Skeletal muscle cell (primary cell): ENCODE measurements around the gene NCF4.
A peak's percentile ranks its signal among the peaks of the same experiment; 100 is the strongest.

Experiments
- DNase-seq: peaks from one replicate; pipeline ENCODE4 v3.0.0-alpha.2; 2010; ENCODE audit warnings: low read depth
- H3K4me3 ChIP-seq: 2 replicates; pipeline ENCODE4 v1.5.1; 2011; ENCODE audit warnings: low read depth, mild to moderate bottlenecking, control low read depth, low read length, moderate library complexity

Gene NCF4

GRCh38 chr22:36833073-36833472, 27.7 kb upstream of the NCF4 start:
- no peak for DNase-seq

DNA sequence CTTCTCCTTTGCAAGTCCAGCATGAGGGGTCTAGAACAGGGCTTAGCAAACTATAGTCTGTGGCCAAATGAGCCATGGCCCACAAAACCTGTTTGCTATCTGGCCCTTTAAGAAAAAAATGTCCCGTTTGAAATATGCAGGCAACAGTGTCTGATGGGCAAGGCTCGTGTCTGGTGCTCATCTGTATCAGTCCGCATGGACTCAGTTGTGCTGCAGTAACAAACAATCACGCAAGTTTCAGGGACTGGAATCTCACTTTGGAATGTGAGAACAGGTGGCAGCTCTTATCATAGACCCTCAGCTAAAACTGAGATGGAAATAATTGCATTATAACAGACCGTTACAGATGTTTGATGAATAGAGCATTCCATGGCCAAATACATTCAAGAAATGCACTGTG, 24.9 kb upstream of the NCF4 start:
- H3K4me3 ChIP-seq, result no peak overlapping the region
- no peak for DNase-seq

More at GRCh38 chr22:36833073-36833472, 27.7 kb upstream of the NCF4 start:
- no peak overlapping the region for H3K4me3 ChIP-seq

DNA sequence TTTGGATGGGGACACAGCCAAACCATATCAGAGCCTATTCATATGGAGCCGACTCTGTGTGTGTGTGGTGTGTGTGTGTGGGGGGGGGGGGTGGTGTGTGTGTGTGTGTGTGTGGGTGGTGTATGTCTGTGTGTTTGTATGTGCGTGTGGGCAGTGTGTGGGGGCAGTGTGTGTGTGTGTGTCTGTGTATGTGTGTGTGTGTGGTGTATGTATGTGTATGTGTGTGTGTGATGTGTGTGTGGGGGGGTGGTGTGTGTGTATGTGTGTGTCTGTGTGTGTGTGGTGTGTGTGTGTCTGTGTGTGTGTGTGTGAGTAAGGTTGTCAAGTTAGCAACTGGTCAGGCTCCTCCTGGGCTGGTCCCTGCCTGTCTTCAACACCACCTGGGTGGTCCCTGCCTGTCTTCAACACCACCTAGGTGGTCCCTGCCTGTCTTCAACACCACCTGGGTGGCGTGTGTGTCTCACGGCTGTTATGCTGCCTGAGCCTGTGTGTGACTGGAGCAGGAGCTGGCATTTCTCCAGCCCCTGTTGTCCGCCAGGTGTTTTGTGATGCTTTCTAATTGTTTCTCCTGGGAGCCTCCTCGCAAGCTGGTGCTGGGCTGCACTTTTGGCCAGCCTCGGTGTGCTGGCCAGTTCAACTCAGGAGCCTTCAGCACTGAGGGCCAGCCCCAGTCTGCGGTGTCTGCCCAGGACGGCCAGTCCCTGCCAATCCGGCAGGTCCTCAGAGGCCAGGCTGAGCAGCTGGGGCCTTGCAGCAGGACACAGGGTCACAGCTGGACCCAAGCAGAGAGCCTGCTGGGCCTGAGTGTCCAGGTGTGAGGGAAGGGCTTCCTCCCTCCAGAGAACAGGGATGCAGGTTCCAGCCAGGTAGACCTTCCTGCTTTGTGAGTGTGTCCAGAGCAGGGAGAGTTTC, 22.4 kb upstream of the NCF4 start:
- no peak overlapping the region for H3K4me3 ChIP-seq
- DNase-seq, result no peak

DNA sequence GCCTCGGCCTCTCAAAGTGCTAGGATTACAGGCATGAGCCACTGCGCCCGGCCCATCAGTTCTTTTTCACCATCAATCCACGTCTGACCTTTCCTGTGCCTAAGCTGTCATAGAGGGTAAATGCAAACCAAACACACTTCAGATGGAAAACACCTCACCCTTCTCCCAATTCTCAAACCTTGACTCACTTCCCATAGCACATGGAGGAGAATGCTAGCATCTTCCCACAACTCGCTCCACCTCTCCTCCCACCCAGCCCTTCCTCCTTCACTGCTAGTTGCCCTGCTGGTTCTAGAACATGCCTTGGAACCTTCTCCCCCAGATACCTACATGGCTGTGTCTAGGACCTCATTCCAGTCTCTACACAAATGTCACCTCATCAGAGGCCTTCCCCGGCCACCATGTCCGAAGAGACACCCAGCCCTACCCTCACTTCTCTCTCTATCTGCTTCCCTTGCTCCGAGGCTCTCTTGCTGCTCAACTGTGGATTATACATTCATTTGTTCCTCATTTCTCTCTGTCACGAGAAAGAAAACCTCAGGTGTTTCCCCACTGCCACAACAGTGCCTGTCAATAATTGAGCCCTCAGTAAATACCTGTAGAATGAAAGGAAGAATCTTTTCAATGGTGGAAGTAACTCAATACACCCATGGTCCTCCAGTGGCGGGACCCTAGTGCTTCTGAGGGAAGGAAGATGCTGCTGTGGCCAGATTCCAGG, 21.3 kb upstream of the NCF4 start:
- no peak for DNase-seq
- no peak overlapping the region for H3K4me3 ChIP-seq

DNA sequence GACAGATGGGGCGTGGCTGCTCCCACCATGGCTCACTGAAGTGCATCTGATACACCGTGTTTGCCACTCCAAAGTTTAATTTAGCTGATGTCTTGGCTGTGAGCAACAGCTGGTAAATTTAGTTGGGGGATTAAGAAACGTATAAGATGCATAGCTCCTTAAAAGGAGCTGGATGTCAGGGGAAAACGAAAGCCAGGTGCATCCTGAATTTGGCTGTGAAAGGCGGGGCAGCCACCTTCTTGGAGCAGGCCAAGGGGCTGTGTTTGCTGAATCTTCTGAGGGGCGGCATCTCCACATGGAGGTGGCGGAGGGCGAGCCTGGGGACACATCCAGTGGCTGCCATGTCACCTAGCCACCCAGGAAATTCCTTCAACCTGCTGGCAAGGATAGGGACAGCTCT, 20.7 kb upstream of the NCF4 start:
- no peak overlapping the region for H3K4me3 ChIP-seq
- no peak for DNase-seq

DNA sequence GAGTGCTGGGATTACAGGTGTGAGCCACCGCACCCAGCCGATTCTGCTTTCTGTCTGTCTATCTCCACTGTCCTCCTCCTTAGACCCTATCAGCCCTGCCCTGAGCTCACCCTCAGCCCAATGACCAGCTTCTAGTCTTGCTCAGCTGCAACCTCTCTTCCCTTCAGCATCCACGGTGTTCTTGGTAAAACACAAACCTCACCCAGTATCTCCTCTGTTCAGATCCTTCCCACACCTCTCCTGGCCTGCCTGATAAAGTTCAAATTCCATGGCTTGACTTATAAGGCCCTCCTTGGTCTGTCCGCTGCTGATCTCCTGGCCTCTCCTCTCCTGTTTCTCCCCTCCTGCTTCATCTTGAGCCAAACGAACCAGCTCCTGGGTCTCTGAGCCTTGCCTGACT, 14.5 kb upstream of the NCF4 start:
- DNase-seq, result no peak
- no peak overlapping the region for H3K4me3 ChIP-seq

DNA sequence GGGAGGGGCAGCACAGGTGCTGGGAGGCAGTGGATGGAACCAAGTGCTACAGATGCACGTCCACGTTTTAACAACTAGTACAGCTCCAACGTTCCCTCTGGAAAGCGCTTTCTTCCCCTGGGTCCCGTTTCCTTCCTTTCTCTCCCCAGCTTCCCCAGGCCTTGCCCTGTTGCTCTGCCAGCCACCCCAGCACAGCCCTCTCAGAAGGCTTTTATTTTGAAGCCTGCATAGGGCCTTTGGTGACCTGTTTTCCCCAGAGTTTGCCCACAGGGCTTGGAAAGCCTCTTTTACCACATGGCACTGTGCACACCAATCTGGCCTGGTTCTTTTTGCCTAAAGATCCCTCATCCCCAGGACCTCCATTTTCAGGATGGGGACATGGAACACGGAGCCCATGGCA, 13.9 kb upstream of the NCF4 start:
- no peak for DNase-seq
- no peak overlapping the region for H3K4me3 ChIP-seq

GRCh38 chr22:36850056-36850455, 10.8 kb upstream of the NCF4 start:
- H3K4me3 ChIP-seq, result no peak overlapping the region
- DNase-seq, result no peak

DNA sequence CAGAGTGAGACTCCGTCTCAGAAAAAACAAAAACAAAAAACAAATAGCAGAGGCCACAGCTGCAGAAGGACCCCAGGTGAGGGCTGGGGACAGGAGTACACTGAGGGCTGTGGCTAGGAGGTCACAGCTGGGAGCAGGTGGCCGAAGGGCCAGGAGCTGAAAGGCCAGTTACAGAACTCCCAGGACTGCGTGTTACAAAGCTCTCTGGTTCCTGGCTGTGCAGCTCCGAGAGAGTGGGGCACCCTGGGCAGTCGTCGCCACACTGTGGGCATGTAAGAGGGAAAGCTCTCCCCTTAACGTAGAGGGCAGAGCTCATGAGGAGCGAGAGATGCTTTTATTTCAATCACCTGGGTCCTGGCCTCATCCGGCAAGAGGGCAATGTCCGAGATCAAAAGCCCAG, 10.1 kb upstream of the NCF4 start:
- H3K4me3 ChIP-seq, result no peak overlapping the region
- DNase-seq, result no peak

DNA sequence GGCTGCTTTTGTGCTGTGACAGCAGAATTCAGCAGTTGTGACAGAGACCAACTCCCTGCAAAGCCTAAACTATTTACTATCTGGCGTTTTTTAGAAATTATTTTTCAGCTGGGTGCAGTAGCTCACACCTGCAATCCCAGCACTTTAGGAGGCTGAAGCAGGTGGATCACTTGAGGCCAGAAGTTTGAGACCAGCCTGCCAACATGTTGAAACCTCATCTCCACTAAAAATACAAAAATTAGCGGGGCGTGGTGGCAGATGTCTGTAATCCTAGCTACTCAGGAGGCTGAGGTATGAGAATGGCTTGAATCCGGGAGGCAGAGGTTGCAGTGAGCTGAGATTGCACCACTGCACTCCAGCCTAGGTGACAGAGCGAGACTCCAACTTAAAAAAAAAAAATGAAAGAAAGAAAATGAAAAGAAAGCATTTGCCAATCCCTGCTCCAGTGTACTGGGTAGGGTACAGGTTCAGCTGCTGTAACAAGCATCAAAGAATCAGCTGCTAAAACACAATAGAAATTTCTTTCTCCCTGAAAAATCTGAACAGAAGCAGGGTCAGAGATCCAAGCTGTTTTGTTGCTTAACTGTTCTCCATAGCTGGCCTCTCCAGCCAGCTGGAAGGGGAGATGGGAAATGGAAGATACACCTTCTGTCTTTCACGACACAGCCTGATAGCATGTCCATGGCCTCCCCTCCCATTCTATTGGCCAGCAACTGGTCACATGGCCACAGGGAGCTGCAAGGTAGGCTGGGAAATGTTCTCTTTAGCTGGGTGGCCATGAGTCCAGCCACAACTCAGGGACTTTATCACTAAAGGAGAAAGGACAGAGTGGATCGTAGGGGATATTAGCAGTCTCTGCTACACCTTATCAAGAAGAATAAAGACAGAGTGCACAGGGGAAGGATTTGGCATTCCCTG, 8.5 kb upstream of the NCF4 start:
- DNase-seq, result no peak
- H3K4me3 ChIP-seq, result no peak overlapping the region

DNA sequence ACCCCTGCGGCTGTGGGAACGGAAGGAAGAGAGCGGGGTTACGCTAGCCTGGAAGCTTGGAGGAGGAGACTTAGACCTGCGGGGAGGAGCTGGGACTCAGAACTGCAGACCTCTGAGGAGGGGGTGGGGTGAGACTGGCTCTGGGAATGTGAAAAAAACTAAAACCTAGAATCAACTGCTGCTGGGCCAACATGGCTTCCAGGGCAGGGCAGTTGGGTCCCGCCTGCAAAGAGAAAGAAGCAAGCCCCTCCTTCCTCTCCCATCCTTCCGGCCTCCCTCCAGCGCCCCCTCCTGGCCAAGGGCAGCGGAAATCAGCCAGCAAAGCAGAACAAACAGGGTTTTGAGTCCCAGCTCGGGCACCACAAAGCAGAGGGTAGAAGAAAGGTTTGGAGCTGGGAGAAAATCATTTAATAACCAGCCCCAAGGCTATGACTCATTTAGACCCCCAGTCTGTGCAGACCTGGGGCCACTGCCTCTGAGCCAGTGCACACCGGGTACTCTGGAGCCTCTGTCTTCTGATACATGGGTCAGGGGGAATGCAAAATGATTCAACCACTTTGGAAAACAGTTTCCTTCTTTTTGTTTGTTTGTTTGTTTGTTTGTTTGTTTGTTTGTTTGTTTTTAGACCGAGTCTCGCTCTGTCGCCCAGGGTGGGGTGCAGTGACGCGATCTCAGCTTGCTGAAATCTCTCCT, 7.3 kb upstream of the NCF4 start:
- H3K4me3 ChIP-seq, result no peak overlapping the region
- no peak for DNase-seq

DNA sequence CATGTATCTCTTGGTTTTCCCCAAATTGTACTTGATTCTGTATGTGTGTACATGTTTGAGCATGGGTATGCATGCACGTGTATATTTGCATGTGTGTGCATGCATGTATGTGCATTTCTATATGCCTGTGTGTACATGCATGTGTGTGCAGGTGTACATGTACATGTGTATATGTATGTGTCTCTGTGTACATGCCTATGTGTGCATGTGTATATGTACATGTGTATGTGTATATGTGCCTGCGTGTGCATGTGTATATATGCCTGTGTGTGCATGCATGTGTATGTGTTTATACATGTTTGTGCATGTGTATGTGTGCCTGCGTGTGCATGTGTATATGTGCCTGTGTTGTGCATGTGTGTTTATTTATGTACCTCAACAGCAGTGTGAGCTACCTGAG, 5.3 kb upstream of the NCF4 start:
- no peak for DNase-seq
- no peak overlapping the region for H3K4me3 ChIP-seq

DNA sequence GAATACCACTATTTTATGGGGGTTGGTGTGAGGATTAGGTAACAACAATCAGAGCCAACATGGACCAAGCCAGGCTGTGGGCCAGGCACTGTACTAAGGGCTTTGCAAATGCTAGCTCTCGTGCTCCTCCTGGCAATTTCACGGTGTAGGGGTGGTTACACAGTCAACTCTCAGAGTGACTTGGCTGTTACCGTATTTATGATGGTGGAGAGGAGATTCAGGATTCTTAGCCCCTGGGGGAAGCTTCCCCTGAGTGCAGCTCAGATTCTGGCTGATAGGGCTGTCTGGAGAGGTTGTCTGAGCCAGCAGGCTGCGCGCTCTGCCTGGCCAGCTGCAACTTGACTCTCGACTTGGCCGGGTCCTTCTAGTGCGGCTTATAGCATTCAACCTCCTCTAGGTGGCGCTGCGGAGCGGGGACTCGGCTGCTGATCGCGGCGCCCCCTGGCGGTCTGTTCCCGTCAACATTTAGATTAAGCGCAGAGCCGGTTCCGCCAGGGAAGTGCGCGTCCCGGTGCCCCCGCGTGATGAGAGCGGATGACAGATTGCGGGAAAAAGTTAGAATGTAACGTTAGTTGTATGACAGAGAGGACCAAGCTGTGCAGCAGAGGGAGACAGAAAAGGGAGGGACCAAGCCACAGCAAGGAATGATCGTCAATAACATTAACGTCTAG, 4.5 kb upstream of the NCF4 start:
- H3K4me3 ChIP-seq, result no peak overlapping the region
- peak; percentile 56 for DNase-seq

DNA sequence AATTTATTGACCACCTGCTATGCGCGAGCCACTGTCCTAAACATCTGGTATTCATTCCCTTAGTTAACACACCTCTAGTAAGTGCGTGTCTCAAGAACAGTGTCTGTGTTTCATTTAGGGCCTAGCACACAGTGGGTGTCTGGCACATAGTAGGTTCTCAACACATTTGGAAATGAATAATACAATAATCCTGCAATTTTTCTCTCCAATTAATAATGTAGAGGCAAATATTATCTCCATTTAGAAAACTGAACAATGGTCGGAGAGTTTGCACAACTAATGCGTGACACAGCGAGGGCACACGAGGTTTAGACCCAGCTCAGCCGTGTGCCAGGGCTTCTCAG, 4.0 kb upstream of the NCF4 start:
- no peak for DNase-seq
- no peak overlapping the region for H3K4me3 ChIP-seq

DNA sequence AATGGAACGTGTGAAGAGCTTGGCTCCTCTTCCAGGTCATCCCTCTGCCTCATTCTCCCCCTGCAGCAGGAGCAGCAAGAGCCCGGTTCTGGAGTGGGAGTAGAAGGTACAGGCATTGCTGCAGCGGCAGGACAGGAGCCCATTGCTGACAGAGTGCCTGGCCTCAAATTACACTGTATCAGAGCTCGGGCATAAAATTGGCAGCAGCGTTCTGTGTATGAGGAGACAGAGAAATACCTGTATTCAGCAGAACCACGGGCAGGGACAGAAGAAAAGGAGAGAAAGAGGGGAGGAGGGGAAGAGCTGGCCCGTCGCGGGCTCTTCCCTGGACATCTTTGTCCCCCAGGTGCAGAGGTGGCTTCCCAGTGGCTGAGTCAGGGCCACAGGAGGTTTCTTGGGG, 2.6 kb upstream of the NCF4 start:
- H3K4me3 ChIP-seq, result no peak overlapping the region
- DNase-seq, result no peak

DNA sequence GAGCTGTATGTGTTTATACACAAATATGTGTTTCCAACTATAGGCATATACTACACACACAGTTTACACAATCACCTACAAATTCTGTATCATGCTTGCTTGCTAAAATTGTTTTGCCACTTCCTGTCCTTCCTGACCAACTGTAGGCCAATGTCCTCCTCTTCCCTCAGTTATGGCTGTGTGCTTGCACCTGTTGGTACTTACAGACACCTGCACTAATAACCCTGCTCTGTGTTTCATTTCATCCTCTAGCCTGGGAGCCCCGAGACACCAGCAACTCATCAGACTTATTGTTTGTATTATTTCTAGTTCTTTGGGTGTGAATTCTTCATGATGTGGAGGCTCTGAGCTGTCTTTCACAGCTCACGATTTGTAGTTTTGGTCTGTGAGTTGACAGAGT, 1.8 kb upstream of the NCF4 start:
- no peak for DNase-seq
- H3K4me3 ChIP-seq, result no peak overlapping the region

GRCh38 chr22:36860017-36860416, 789 bp upstream of the NCF4 start:
- DNase-seq, result no peak
- no peak overlapping the region for H3K4me3 ChIP-seq

DNA sequence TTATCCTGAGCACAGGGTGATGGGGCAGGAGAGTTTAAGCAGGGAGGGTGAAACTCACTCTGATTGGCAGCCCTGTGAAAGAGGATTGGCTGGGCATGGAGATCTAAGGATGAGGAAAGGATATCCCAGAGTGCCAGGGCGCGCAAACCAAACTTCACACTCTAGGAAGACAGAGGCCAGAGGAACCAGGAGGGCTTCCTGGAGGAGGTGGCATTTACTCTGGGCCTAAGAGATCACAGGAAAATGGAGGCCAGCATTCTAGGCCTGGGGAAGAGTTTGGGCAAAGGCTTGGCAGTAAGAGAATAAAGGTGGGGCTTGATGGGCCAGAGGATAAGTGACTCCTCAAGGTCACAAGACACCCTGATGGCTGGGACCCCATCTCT, 377 bp upstream of the NCF4 start:
- no peak overlapping the region for H3K4me3 ChIP-seq
- no peak for DNase-seq
